Right ventricle myocardium superior (tissue), 1 donor: Measurements from ENCODE around the gene PDE7B. TPM values are rescaled to one million over a fixed set of nuclear protein-coding genes. Genes with fewer than 3 reads are reported as not detected.

Source experiments
- ATAC-seq: fragments of 200-7000 bp; cut with Tn5 transposase; one replicate; pipeline ENCODE4 v1.9.1; 2020; ENCODE audit warnings: mild to moderate bottlenecking; ENCODE audit not compliant: poor library complexity
- DNase-seq: peaks from one replicate; pipeline ENCODE4 v3.0.0-alpha.2; 2020
- intact Hi-C: fragments of 100-400 bp; cut with DNase I; formaldehyde crosslinking; loops from one replicate; pipeline ENCODE4 v1.11.2; 2022
- total RNA-seq: library from RNA; stranded (reverse); fragmentation: NEBNext Ultra II Directional; extraction: Animal tissue kit (Norgen Biotek cat#: 25700); gene quantifications from one replicate; pipeline ENCODE4 v1.2.1, GENCODE V29; 2021
- donor health status: DM: no; HTN: yes; CAD: no; lungs with severe emphysema.

PDE7B gene
- total RNA-seq, 1 donor from 2014 or later, result 18.6 TPM

GRCh38 chr6:136072691-136073090 lies 221.2 kb downstream of the PDE7B start:
- DNase-seq, result peak; percentile 65
- ATAC-seq, result peak; percentile 95
- intact Hi-C loops, result no loop called here

GRCh38 chr6:136073216-136073615 lies 221.7 kb downstream of the PDE7B start:
- DNase-seq (no peak), ATAC-seq (no peak)
- intact Hi-C loops, result no loop called here

GRCh38 chr6:136076496-136076895 lies 225.0 kb downstream of the PDE7B start:
- intact Hi-C loops, result no loop called here
- DNase-seq (no peak), ATAC-seq (no peak)

DNA sequence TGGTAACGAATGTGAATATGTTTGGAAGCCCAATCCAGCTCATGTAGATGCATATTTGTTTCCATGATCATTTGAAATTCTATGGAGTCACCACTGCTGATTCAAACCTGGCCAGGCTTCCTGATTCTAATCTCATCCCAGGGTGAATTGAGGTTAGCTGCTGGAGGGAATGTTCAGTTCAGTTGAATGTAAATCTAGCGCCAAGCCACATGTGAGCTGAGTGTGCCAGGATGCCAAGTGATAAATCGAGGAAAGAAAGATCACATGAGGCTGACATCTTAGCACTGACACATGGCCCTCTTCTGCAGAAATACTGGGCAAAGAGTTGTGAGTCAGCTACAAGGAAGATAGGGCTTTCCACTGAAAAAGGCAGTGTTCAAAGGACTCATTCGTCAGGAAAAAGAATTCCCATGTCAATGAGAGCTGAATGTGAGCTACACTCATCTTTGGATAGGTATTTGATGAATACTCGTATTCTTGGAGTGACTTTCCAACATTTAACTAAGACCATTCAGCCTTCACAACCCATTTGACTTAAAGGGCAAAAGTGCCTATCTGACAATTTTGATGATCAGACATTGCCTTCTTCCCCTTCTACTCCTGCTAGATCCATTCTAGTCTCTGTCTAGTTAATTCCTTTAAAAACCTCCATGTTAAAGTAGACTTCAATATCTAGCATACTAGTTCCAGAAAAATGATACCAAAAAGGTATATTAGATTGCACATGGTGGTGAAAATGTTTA lies 226.5 kb downstream of the PDE7B start:
- peak; percentile 77 for ATAC-seq
- DNase-seq, result no peak

GRCh38 chr6:136079701-136080565 lies 228.4 kb downstream of the PDE7B start:
- intact Hi-C loops, result no loop called here
- DNase-seq (no peak), ATAC-seq (peak; percentile 36)

More for the DNA sequence above, 226.5 kb downstream of the PDE7B start:
- intact Hi-C loops, result no loop called here

GRCh38 chr6:136083540-136083939 lies 232.0 kb downstream of the PDE7B start:
- ATAC-seq (no peak), DNase-seq (no peak)
- intact Hi-C loops, result no loop called here

- DNase-seq, result no peak
- intact Hi-C loops, result no loop called here
- ATAC-seq, result no peak
These were observed 232.9 kb downstream of the PDE7B start for GRCh38 chr6:136084403-136084802.

DNA sequence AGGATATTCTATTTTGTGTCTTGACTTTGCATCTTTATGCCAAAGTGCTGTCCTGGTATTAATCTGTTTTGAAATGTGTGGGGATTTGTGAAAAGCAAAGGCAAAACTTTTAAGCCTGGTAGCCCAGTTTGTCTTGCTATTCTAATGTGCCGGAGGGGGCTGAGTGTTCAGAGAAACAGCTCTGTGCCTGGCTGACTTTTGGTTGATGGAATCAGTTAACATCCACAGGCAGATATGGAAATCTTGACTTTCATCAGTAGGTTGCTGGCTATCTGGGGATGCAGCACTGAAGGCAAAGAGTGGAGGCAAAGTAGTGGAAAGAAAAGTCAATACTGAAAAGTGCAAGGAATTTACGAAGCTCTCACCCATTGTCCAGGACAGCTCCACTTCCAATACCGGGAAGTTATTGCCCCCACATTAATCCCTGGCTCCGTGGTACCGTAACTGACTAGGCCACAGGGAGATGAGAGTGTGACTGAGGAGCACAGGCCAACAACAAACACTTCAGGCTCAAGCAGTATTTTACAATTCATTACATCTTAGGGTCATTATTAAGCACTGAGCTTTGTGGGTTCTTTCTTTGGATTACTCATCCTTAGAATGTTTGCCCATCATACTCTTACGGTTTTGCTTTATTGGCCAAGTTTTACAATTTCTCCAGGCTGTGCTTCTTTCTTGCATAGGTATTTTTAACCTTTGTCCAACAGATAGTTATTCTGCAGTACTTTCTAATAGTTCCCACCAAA lies 234.0 kb downstream of the PDE7B start:
- intact Hi-C loops, result no loop called here
- ATAC-seq (no peak), DNase-seq (no peak)

- ATAC-seq (peak; percentile 34), DNase-seq (no peak)
- intact Hi-C loops, result no loop called here
These were observed 235.2 kb downstream of the PDE7B start for GRCh38 chr6:136086686-136087085.

GRCh38 chr6:136087986-136088385 lies 236.5 kb downstream of the PDE7B start:
- DNase-seq (no peak), ATAC-seq (no peak)
- intact Hi-C loops, result no loop called here

- intact Hi-C loops, result no loop called here
- no peak for ATAC-seq
These were observed 237.2 kb downstream of the PDE7B start for GRCh38 chr6:136088693-136089092.

DNA sequence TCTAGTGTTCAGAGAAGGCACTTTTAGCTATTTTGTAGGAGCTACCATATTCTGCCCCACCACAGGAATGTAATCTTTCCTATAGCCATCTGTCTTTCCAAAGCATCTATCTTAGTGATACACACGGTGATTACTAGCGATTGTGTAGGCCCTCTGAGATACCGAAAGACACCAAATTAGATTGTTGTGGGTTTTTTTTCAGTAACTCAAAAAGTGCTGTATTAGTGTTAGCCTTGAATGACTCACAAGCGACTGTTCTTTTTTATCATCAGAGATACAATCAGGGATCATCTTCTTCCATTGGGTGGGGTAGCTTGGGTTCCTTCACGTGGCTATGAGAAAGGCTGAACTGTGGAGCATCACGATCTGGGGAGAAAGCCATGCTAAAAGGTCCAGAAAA lies 238.4 kb downstream of the PDE7B start:
- DNase-seq (no peak), ATAC-seq (no peak)
- intact Hi-C loops, result no loop called here

More at GRCh38 chr6:136088693-136089092, 237.2 kb downstream of the PDE7B start:
- no peak for DNase-seq

- intact Hi-C loops, result no loop called here
- DNase-seq (no peak), ATAC-seq (no peak)
These were observed 239.4 kb downstream of the PDE7B start for GRCh38 chr6:136090929-136091328.

GRCh38 chr6:136092897-136093296 lies 241.4 kb downstream of the PDE7B start:
- no peak for ATAC-seq
- intact Hi-C loops, result no loop called here
- no peak for DNase-seq

GRCh38 chr6:136093835-136094234 lies 242.3 kb downstream of the PDE7B start:
- DNase-seq, result no peak
- ATAC-seq, result no peak
- intact Hi-C loops, result no loop called here

DNA sequence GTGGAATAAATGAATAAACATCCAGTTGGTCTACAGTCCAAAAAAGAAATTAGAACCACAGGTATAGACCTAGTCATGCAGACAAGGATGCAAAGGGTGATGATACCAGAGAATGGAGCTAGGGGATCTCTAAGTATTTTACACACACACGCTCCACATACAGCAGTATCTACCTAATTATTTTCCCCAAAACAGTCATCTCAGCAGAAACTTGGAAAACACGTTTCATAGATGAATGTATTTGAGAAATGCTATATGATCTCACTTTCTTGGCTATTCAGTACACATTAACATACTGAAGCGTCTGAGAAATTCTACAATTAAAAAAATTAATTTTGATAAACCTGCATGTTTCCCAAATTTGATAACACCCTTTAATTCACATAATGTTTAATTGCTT lies 243.3 kb downstream of the PDE7B start:
- intact Hi-C loops, result no loop called here
- DNase-seq (no peak), ATAC-seq (no peak)

DNA sequence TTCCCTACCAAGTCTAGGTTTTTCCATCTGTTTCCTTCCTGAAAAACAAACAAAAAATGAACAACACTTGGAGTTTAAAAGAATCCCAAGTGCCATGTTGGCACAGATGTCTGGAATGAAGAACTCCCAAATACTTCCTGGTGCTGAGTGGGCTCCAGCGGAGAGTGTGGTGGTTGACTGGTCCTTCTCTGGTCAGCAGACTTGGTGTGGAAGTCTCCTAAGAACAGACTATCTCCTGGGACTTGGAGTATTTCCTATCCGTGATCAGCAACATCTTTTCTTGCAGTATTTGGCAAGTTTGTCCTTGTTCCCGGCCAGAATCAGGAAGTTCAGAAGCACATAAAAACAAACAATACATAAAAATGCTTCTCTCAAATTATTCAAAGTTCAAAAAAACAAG lies 244.5 kb downstream of the PDE7B start:
- ATAC-seq, result peak; percentile 87
- intact Hi-C loops, result no loop called here
- DNase-seq, result peak; percentile 62

- DNase-seq, result no peak
- intact Hi-C loops, result loop anchor here (10.0 kb wide), 1 partner anchor 52 kb away; no protein-coding TSS in a partner anchor
These were observed 251.6 kb downstream of the PDE7B start for GRCh38 chr6:136102991-136103688.

More at GRCh38 chr6:136102991-136103688, 251.6 kb downstream of the PDE7B start:
- ATAC-seq, result peak; percentile 21
